AG09309 (cell line): ENCODE measurements around the gene ITK.

Source experiments
- DNase-seq: peaks from one replicate; pipeline ENCODE4 v3.0.0-alpha.2; 2010; ENCODE audit warnings: low read depth
- H3K4me3 ChIP-seq: 2 replicates; pipeline ENCODE4 v1.5.1; 2011; ENCODE audit warnings: mild to moderate bottlenecking, low read depth, low read length, moderate library complexity; ENCODE audit not compliant: control insufficient read depth
- CTCF ChIP-seq: IDR thresholded peaks from 2 replicates; pipeline ENCODE4 v1.5.1; 2011; ENCODE audit warnings: mild to moderate bottlenecking, low read depth, low read length, inconsistent platforms; ENCODE audit not compliant: insufficient read depth, control insufficient read depth; ENCODE audit errors: missing control alignments

Gene ITK

DNA sequence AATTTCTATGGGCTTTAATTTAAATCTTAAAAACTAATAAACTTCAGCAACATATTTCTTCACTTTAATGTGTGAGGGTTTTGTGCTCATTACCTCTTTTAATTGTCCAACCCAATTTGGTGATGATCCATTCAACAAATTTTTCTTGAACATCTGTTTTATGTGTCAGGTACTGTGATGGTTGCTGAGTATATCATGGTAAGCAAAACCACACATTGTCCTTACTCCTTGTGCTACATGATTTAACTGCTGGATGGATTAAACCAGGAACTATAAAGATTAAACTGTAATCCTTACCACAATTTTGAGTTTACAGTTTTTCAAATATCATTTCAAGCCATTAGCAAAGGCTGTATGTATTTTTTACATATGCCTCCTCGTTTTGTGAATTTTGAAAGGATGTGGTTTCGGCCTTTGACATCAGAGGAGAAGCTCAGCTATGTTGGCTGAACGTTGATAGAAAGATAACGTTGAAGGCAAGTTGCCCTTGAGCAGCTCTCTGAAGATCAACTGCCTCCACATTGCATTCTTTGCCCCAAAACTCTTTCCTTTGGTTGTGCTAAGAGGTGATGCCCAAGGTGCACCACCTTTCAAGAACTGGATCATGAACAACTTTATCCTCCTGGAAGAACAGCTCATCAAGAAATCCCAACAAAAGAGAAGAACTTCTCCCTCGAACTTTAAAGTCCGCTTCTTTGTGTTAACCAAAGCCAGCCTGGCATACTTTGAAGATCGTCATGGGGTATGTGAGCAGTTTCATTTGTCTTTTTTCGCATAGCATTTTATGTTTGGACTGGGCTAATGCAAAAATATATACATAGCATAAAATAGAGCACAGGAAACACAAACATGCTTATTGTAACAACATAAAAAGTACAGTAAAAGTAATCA lies at the start of gene ITK:
Gene ITK (plus strand): TSS at position 467 of the 891 bp plus-strand sequence. CDS start 138 bp downstream, at position 605.
- no peak within 1 kb of the TSS for H3K4me3 ChIP-seq
- no peak for TF ChIP-seq CTCF
- DNase-seq = no peak

GRCh38 chr5:157130925-157131324 lies 49.7 kb upstream of the ITK start:
- no peak for TF ChIP-seq CTCF
- DNase-seq = no peak
- no peak overlapping the region for H3K4me3 ChIP-seq

- no peak for DNase-seq
- no peak overlapping the region for H3K4me3 ChIP-seq
- TF ChIP-seq CTCF = no peak
Measured at GRCh38 chr5:157132281-157132612, 48.4 kb upstream of the ITK start.

- H3K4me3 ChIP-seq = no peak overlapping the region
- DNase-seq = no peak
- TF ChIP-seq CTCF = no peak
Measured at GRCh38 chr5:157137691-157138090, 42.9 kb upstream of the ITK start.

GRCh38 chr5:157142317-157143126 lies 38.1 kb upstream of the ITK start, which contains the start of gene MED7:
MED7 (minus strand) TSS chr5:157142865; CDS start chr5:157139431, 3,434 bp downstream.
- no peak for TF ChIP-seq CTCF
- peak within 1 kb of the TSS; percentile 93 for H3K4me3 ChIP-seq
- DNase-seq = peak; percentile 99

- TF ChIP-seq CTCF = no peak
- peak overlapping the region; percentile 93 for H3K4me3 ChIP-seq
- DNase-seq = no peak
Measured at GRCh38 chr5:157143127-157143971, 37.3 kb upstream of the ITK start.
